ENCODE measurements around the gene POLR1A.

POLR1A gene

DNA sequence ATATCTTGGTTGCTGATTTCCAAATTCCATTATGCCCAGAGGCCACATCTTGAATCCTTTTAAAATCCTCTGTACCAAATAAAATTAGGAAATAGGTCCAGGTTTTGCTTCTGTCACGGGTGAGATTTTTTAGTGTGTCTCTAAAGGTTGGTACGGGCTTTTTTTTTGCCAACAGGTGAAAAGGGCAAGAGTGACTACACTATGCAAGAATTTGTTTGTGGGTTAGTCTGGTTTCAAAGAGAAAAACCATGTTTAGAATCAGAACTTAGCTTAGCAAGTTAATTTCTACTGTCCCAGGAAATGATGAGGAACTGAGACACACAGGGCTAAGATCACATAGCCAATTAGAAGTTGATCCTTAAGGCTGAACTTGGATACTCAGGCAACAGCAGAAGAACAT, 41.7 kb downstream of the POLR1A start:
- peak; percentile 86 for DNase-seq (ENCODE audit: low read depth)

DNA sequence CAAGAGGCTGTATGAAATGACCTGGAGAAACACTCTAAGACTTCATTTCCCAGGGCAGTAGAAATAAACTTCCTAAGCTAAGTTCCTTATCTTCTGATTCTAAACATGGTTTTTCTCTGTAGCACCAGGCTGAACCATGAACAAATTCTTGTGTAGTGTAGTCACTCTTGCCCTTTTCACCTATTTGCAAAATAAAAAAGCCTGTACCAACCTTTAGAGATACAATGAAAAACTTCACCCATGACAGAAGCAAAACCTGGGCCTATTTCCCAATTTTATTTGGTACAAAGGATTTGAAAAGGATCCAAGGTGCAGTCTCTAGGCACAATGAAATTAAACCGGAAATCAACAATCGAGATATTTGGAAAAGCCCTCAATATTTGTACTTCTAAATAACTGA, 43.6 kb downstream of the POLR1A start:
- DNase-seq (ENCODE audit: low read depth): peak; percentile 75

DNA sequence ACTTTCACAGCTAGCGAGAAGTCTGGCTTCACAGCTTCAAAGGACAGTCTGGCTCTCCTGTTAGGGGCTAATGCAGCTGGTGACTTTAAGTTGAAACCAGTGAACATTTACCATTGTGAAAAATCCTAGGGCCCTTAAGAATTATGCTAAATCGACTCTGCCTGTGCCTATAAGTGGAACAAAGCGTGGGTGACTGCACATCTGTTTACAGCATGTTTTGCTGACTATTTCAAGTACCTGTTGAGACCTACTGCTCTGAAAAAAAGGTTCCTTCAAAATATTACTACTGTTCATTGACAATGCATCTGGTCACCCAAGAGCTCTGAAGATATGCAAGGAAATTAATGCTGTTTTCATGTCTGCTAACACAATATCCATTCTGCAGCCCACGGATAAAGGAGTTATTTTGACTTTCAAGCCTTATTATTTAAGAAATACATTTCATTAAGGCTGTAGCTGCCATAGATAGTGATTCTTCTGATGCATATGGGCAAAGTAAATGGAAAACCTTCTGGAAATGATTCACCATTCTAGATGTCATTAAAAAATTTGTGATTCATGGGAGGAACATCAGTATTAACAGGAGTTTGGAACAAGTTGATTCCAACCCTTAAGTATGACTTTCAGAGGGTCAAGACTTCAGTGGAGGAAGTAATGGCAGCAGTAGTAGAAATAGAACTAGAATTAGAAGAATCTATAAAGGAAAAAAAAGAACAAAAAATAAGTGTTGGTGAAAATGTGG, 48.9 kb downstream of the POLR1A start:
- DNase-seq (ENCODE audit: low read depth): peak; percentile 28

DNA sequence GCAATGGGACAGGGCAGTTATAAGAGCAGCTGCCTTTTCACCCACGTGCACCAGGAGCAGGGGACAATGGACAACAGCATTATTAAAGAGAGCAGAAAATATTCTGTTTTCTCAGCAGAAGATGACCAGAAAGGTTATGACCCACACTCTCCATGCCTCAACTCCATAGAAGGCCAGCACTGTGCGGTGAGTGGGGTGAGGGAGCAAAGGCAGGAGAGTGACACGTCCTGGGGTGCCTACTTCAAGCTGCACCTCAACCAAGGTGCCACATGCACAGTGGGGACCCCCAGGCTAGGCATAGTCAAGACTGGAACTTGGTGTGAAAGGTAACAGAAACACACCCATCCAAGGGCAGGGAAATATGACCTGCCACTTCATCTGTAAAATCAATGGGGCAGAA, 50.4 kb downstream of the POLR1A start:
- no peak for DNase-seq (ENCODE audit: low read depth)

DNA sequence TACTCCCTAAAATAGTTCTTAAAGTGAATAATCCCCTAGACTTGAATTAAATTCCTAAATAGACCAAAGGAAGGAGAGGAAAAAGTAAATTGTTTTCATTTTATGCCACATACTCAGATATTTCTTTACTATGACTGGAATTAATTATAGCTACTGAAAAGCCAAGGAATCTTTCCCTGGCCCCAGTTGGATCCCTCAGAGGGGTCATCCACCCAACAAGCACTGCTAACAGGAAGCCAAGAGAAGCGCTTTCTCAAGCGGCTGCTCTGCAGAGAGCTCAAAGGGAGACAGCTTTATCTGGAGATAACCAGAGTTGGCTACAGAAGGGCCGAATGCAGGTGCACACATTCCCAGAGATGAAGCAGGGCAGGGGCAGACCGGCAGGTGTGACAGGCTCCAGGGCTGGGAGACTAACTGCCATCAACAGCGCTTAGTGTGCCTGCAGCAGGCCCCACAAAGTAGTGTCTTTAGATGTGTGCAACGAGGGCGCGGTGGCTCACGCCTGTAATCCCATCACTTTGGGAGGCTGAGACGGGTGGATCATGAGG, 51.1 kb downstream of the POLR1A start:
- no peak for DNase-seq (ENCODE audit: low read depth)

DNA sequence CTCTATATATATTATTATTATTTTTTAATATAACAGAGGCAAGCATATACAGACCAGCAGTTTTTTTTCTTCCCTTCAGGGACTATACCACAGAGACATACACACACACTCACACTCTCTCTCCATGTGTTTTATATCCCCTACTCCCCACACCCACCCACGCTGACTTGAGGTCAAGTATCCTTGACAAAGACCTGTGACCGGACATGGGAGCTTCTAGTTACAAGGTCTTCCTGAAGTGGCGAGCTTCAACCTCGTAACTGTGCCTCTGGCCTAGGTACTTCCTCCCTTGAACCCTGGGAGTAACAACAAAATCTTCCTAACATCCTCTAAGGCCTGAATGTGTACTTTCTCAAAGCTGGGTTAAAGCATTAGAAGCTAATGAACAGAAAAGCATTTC, 52.5 kb downstream of the POLR1A start:
- no peak for DNase-seq (ENCODE audit: low read depth)

DNA sequence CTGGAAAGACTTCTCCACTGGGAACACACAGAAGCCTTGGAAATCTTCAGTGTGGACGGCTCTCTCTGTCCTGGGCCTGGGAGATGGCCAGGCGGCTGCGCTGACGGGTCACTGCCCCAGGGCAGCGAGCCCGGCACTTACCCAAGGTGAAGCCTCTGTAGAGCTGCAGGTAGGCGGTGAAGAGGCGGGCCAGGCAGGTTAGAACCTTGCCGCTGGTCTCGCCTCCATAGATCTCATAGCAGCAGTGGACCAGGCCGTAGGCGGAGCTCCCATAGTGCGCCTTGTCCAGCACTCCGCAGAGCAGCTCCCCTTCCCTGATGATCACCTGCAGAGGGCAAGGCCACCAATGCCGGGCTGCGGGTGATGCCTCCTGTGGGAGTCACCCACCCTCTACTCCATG, 53.0 kb downstream of the POLR1A start:
- DNase-seq (ENCODE audit: low read depth): no peak

DNA sequence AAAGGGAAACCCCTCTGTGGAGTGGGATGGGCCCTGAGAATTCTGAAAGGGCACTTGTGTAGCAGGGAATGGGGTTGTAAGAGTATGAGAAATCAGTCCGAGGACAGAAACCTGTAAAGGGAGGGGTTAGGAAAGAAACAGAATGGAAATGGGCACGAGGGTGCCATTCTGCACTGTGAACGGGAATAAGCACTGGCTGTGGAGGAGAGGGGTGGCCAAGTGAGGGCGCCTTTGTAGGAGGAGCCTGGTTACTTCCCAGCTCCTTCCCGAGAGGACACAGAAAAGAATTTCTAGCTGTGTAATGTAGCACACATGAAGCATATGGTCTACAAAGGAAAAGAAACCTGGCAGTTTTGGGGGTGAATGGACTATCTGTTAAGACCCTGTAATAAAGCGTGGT, 53.4 kb downstream of the POLR1A start:
- no peak for DNase-seq (ENCODE audit: low read depth)

DNA sequence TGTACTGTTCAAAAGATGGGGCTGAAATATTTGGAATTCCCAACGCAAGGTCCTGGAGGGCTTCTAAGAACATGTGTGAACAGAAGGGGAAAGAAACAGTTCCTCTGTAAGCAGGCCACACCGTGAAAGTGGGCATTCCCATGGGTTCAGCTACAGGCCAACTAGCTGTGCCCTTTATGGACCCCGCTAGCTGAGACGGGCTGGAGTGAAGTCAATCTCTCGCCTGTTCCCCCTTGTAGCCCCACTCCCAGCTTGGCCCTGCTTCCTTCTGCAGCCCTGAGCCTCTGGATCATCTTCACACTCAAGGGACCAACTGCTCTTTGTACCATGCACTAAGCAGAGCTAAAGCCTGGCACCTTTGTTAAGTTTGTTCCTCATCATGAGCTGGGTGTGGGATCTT, 55.4 kb downstream of the POLR1A start:
- no peak for DNase-seq (ENCODE audit: low read depth)

DNA sequence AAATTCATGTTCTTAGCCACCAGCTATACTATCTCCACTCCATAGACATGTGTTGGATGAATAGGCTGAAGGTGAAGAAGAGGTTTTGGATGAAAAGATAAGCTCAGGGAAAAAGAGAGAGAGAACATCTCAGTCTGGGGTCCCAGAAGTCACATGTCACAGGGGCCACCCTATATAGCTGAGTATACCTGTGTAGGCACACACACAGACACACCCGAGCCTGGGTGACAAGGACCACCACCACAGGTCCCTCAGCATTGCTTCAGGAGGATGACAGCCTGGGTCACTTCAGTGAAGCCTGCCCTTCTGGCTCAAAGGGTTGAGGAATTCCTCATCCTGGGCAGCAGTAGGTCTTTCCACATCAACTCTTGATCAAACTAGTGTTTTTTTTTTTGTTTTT, 56.2 kb downstream of the POLR1A start:
- no peak for DNase-seq (ENCODE audit: low read depth)

DNA sequence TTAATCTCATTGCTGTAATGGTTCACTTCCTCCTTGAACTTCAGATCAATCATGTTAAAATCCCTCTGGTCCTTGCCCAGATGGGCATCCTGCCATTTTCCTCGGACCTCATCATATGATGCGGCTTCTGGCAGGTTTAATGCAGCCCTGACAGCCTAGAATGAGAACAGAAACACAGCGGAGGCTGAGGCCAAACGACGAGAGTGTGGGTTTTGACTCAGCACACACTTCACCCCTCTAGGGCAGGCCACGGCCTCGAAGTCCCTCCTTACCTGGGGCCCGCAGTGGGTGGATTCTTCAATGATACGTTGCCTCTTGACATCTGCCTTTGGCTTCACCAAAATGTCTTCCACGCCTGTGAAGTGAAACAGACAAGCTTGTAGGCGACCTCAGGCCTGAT, 56.8 kb downstream of the POLR1A start:
- DNase-seq (ENCODE audit: low read depth): no peak

DNA sequence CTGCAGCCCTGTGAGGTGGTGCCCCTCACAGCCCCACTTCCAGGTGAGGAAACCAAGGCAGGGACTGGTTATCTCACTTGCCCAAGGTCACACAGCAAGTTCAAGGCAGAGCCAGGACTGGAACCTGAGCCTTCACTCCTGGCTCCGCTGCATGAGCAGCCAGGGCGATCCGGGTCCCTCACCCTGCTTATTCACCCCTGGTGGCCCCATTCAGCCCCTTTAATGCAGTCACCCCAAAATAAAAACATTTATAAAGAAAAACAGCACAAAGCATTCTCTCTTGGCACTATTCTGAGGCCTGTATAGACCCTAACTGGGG, 57.3 kb downstream of the POLR1A start:
- no peak for DNase-seq (ENCODE audit: low read depth)

DNA sequence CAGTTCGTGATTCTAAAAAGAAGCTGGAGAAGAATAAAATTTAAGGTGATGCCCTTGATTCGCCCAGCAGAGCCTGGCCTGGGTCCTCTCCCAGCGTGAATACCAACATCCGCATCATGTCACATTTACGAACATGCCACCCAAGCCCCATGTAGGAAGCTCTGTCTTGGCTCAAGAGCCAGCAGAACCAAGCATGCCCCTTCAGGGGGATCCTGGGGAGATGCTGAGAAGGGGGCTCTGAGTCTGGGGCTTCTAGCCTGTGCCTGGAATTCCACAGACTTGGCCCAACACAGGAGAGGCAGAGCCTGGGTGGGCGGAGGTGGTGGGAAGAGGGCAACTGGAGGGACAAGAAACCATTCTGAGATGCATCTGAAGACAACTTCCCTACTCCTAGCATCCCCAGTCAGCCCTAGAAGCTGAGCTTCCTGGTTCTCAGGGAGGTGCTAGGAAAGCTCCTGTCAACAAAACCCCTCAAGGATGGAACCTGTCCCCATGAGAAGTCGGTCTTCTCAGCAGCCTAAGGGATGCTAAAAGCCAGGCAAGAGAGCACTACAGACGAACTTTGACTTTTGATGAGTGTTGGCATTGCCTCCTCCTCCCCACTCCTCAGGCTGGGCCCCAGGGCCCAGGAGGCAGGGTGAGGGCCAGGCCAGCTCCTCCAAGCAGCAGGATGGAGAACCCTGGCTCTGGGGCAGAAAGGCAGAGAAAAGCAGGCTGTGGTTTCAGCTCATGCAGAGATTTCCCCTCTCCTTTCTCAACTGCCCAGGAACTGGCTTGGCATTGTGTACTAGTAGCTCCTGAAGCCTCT, 57.9 kb downstream of the POLR1A start:
- DNase-seq (ENCODE audit: low read depth): no peak

DNA sequence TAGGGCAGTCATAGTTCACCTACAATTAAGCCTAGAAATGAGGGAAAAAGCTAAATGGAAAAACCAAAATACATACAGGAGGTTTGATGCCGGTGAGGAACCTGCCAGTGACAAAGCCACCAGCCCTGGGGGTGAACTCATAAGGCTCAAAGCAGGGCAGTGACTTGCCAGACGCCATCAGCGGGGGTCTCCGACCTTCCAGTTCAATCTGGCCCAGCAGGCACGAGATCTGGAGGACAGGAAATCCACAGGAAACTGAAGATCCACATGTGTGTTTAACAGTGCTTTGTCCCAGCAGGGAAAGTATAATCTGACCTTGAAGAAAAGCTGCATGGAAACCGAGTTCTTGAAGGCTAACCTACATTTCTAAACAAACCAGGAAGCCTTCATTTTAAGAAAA, 60.1 kb downstream of the POLR1A start:
- DNase-seq (ENCODE audit: low read depth): no peak

DNA sequence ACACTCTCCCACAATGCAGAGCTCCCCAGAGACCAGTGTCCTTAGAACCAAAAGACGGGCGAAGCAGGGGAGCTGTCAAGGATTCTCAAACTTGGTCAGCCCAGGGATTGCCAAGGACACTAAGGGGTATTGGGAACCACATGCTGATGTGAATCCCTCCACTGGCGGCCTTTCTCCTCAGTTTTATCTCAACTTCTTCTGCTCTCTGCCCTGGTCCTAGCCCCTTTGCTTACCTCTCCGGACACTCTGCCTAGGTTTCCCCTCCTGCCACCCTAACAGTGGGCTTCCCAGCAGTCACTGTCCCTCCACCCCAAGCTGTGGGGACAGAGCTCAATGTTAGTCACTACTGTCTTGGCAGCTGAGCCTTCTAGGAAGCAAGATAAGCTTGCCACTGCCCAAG, 61.1 kb downstream of the POLR1A start:
- DNase-seq (ENCODE audit: low read depth): no peak

DNA sequence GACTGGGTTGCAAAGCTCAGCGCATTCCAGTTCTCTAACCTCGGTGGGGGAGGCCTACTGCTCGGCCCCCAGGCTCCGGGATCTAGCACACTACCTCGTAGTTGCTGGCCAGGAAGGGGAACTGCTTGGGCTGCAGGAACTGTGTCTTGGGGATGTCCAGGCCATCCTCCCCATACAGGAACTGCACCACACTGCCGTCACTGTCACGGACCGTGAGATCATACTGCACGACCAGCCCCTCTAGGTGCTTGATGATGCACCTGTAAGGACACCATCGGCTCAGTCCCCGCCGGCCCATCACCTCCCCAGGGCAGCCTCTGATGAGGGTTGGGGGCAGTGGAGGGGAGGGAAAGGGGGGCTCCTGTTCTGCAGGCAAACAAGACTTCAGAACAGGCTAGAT, 61.6 kb downstream of the POLR1A start:
- DNase-seq (ENCODE audit: low read depth): no peak

DNA sequence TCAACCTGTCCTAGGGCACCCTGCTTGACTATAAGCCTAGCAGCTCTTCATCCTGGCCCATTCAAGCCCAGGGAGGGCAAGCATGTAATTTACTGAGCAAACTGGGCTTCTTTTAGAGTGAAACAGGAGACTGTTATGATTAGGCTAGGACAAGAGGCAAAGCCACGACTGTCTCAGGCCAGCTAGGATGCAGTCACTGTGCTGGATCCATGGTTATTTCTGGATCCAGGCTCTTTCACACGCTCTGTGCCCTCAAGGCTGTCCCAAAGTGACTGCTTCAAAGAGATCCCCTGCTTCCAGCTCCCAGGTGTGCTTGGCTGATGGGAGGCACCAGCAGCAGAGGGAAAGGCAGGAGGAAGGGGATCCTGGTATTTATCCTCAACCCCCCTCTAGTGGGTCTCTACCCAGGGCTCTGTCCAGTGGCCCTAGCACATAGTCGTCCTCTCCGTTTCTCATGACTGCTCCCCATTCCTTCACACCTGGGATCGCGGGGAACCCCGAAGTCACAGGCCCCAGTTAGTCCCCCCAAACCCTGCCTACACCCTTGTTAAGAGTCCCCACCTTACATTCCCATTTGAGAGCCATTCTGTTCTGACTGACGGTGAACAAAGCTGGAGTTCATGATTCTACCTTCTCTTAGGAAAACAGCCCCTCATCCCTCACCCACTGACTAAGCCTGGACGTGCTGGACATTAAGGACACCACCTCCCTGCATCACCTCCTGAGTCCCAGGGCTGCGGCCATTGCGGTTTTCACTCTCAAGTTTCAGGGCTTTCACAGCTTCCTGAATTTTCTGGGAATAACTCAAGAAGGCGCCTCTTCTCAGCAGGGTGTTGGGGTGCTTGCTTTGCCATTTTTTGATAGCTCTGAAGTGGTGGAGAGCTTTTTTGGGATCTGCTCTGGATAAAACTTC, 63.2 kb downstream of the POLR1A start:
- DNase-seq (ENCODE audit: low read depth): no peak

DNA sequence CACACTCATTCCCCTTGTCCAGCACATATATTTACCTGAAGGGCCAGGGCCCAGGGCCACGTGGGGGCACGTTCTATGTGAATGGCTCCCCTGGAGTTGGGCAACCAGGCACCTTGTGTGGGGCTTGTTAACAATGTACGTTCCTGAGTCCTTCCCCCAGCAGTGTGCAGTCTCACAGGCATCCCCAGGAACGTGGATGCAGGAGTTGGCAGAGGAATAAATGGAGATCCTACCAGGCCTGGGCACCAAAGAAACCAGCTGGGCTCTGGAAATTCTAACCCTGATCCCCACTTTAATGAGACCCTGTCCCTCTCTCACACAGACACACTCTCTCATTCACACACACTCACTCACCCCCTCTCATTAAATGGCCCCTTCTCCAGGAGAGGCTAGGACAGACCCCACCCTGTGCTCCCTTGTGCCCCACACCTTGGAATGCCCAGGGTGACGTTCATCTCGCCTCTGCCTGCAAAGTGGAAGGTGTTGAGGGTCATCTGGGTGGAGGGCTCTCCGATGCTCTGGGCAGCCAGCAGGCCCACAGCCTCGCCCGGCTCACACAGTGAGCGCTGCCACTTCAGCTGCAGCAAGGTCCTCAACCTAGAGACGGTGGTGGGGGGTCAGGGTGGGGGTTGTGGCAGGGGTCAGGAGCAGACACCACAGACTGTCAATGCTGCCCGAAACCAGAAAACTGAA, 65.6 kb downstream of the POLR1A start:
- no peak for DNase-seq (ENCODE audit: low read depth)

DNA sequence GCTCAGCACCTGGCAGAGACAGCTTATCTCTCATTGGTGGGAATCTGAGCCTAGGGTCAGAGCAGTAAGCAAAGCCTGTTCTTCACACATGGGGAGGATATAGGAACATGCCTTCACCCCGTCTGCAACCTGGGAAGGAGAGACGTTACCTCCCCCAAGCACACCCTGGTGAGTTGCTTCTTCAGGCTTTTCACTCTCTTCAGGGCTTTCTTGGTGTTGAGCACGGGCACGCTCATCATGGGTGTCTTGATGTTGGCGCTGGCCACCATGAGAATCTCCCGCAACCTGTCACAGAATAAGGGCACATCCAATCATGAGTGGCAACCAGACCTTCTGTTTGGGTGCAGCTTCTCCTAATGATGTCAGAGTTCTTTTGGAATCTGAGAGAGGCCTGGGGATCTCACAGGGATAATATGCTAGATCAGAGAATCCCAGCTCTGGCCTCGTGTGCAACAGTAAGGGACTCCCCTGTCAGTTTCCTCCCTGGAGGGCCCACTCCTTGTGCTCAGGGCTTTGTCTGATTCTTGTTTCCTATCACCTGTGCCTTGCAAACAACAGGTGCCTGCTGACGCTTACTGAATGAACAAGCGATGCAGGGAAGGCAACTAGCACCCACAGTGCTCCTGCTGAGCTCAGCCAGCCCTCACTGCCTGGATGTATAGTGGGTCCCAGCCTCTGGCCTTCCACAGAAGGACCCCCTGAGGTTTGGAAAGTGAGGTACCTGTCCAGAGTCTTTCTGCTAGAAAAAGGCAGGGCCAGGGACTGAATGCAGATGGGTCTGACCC, 66.3 kb downstream of the POLR1A start:
- no peak for DNase-seq (ENCODE audit: low read depth)

DNA sequence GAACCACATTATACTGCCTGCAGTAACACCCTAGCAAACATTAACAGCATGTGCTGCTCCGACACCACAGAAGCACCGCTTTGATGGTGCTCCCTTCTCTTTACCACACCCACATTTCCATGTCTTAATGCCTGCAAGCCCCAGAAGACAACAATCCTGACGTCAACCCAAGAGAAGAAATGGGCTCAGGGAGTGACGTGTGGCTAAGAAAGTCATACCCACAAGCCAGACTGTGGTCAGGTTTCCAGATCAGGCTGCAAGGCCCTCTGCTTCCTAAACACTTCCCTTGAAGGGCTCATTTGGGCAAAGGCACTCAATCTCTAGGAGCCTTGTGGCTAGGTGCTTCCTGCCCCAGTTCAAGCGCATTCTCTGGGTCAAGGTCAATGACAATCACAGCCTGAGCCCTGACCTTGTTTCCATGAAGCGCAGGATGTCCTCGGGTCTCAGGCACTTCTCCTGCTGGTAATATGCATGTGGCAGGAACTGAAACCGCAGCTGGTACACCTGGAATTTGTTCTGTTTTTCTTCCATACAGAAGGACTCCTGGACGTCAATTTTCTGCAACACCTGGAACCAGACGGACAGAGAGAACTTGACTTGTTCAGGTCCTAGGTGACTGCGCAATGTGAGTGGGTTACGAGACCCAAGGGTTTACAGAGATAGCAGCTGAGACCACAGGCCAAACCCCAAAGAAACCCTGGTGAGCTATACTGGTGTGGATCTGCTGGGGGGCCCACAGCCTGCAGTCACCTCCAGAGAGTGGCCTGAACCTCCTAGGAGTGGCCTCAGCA, 67.2 kb downstream of the POLR1A start:
- DNase-seq (ENCODE audit: low read depth): peak; percentile 28

Measured in ELR (cell line).